Endothelial cell of umbilical vein (primary cell): ENCODE data around the gene ACBD6. TPM values are rescaled to one million over a fixed set of nuclear protein-coding genes. Genes with fewer than 3 reads are reported as not detected.

Experiments used
- BruUV-seq: library from RNA; stranded (reverse); fragments of 400-500 nt; replicated peaks from 2 replicates; lab custom pipeline; 2021; lab: Mats Ljungman, UMichigan
- CTCF ChIA-PET: fragments of 300-600, 350-600 bp; sonication (Branson Sonifier 250); formaldehyde crosslinking; loops from one replicate; lab custom pipeline; 2021; ENCODE audit warnings: antibody characterized with exemption, inconsistent platforms; lab: Charles Lee
- POLR2A ChIA-PET: fragments of 300-600, 350-600 bp; sonication (Branson Sonifier 250); formaldehyde crosslinking; loops from one replicate; lab custom pipeline; 2021; ENCODE audit warnings: antibody characterized with exemption, inconsistent platforms; lab: Charles Lee
- DNase-seq: peaks from one replicate; pipeline ENCODE4 v3.0.0-alpha.2; 2011; ENCODE audit warnings: low read depth, low spot score
- FAIRE-seq: peaks from 2 replicates; lab custom pipeline; 2011; peaks lifted over from hg19 to GRCh38; lab: Jason Lieb, UNC
- H2AFZ ChIP-seq: 2 replicates; pipeline ENCODE4 v1.6.0; 2012; ENCODE audit warnings: low read depth, low read length, control low read depth, inconsistent platforms
- H3K27ac ChIP-seq: 2 replicates; pipeline ENCODE4 v1.5.1; 2011; ENCODE audit warnings: low read depth, mild to moderate bottlenecking, control low read depth, low read length, moderate library complexity; ENCODE audit not compliant: insufficient read depth
- H3K27me3 ChIP-seq, 2 experiments: 2 replicates each; pipeline versions ENCODE4 v1.6.0 to v1.6.1; 2011; ENCODE audit warnings: low read length in 2 of 2, mixed read lengths in 1 of 2; ENCODE audit not compliant: control insufficient read depth in 2 of 2, insufficient read depth in 2 of 2
- H3K36me3 ChIP-seq, 2 experiments: 2 replicates in 1 of 2; 3 replicates in 1 of 2; pipeline ENCODE4 v1.5.1; 2011; ENCODE audit warnings: low read length in 2 of 2, mild to moderate bottlenecking in 1 of 2, moderate library complexity in 1 of 2; ENCODE audit not compliant: control insufficient read depth in 2 of 2, insufficient read depth in 2 of 2; ENCODE audit errors: extremely low read depth in 1 of 2
- H3K4me1 ChIP-seq: 3 replicates; pipeline ENCODE4 v1.5.1; 2011; ENCODE audit warnings: mild to moderate bottlenecking, low read length; ENCODE audit not compliant: control insufficient read depth, insufficient read depth; ENCODE audit errors: extremely low read depth
- H3K4me2 ChIP-seq: 2 replicates; pipeline ENCODE4 v1.6.1; 2011; ENCODE audit warnings: low read length, control low read depth, mixed read lengths; ENCODE audit not compliant: insufficient read depth
- H3K4me3 ChIP-seq, 3 experiments: fragments of 200-600 bp in 1 of 3; sonication (generic), shearing (Covaris generic) in 1 of 3; replicated peaks in 1 of 3; 2 replicates each; pipeline ENCODE4 v1.5.1; 2011 to 2016; ENCODE audit warnings: control low read depth in 3 of 3, low read length in 3 of 3, mild to moderate bottlenecking in 2 of 3, inconsistent platforms in 1 of 3, low read depth in 1 of 3, moderate library complexity in 1 of 3; ENCODE audit not compliant: insufficient read depth in 1 of 3
- H3K79me2 ChIP-seq: 2 replicates; pipeline ENCODE4 v1.6.0; 2012; ENCODE audit warnings: low read length, inconsistent platforms; ENCODE audit not compliant: control insufficient read depth, insufficient read depth
- H3K9ac ChIP-seq: replicated peaks from 2 replicates; pipeline ENCODE3; 2011; ENCODE audit warnings: low read length, control low read depth; ENCODE audit not compliant: insufficient read depth; ENCODE audit errors: extremely low read depth
- H3K9me1 ChIP-seq: replicated peaks from 3 replicates; pipeline ENCODE4 v1.6.0; 2011; ENCODE audit warnings: mild to moderate bottlenecking, low read length; ENCODE audit not compliant: control insufficient read depth, insufficient read depth; ENCODE audit errors: extremely low read depth
- H3K9me3 ChIP-seq: replicated peaks from 2 replicates; pipeline ENCODE4 v1.5.1; 2012; ENCODE audit warnings: low read length, inconsistent platforms; ENCODE audit not compliant: control insufficient read depth, insufficient read depth
- H4K20me1 ChIP-seq: replicated peaks from 2 replicates; pipeline ENCODE3; 2011; ENCODE audit warnings: mild to moderate bottlenecking, low read length; ENCODE audit not compliant: control insufficient read depth, insufficient read depth; ENCODE audit errors: extremely low read depth
- EZH2 ChIP-seq: IDR thresholded peaks from 2 replicates; pipeline ENCODE4 v1.6.1; 2012; ENCODE audit warnings: borderline replicate concordance, low read depth, mild to moderate bottlenecking, moderate library complexity, low read length, inconsistent platforms; ENCODE audit not compliant: severe bottlenecking
- FOS ChIP-seq: IDR thresholded peaks from 2 replicates; pipeline ENCODE4 v1.6.1; 2011; ENCODE audit warnings: mild to moderate bottlenecking, low read length, moderate library complexity, borderline replicate concordance; ENCODE audit not compliant: insufficient read depth
- GATA2 ChIP-seq: IDR thresholded peaks from 2 replicates; pipeline ENCODE4 v1.7.0; 2011; ENCODE audit warnings: low read depth, mild to moderate bottlenecking, moderate library complexity, mixed read lengths, low read length; ENCODE audit not compliant: insufficient read length, insufficient read depth
- JUN ChIP-seq: IDR thresholded peaks from 2 replicates; pipeline ENCODE4 v1.6.1; 2011; ENCODE audit warnings: borderline replicate concordance, low read depth; ENCODE audit not compliant: insufficient read length, insufficient read depth
- MYC ChIP-seq: IDR thresholded peaks from one replicate; pipeline ENCODE4 v1.6.1; 2011; ENCODE audit warnings: mild to moderate bottlenecking, low read depth, low read length
- POLR2A ChIP-seq: IDR thresholded peaks from 2 replicates; pipeline ENCODE4 v1.6.1; 2012; ENCODE audit warnings: low read depth, mild to moderate bottlenecking, control low read depth, low read length
- POLR2AphosphoS5 ChIP-seq: IDR thresholded peaks from 2 replicates; pipeline ENCODE4 v1.6.1; 2012; ENCODE audit warnings: low read depth, mild to moderate bottlenecking, control low read depth, low read length, moderate library complexity; ENCODE audit not compliant: insufficient read depth
- dilution Hi-C: fragments of 300-500 bp; cut with MboI; formaldehyde crosslinking; loops from one replicate; pipeline ENCODE4 v1.15.0; 2019; ENCODE audit warnings: low sequenced_read_pairs; ENCODE audit not compliant: extremely low pct_ligation_motif_present
- intact Hi-C: fragments of 100-400 bp; cut with micrococcal nuclease; formaldehyde crosslinking; loops from one replicate; pipeline ENCODE4 v1.10.0; 2022
- polyA plus RNA-seq, 4 experiments: library from polyadenylated mRNA; depleted of rRNA in 3 of 4; stranded (reverse) in 3 of 4; unstranded in 1 of 4; fragments of >200 nt; gene quantifications; 2 replicates each; pipeline versions ENCODE4 v1.2.1 to v1.2.3, GENCODE V29; 2011 to 2012; ENCODE audit warnings: missing spikeins in 1 of 4
- total RNA-seq: library from RNA; stranded (reverse); gene quantifications from 2 replicates; pipeline ENCODE4 v1.2.3, GENCODE V29; 2021
- TF ChIP-seq, protein P1 (sequence below), 2 donors: IDR thresholded peaks; 1 replicate in 1 of 2; 2 replicates in 1 of 2; pipeline ENCODE4 v1.5.1; 2011; ENCODE audit warnings: low read length in 2 of 2, mild to moderate bottlenecking in 2 of 2, moderate library complexity in 2 of 2, control low read depth in 1 of 2, inconsistent platforms in 1 of 2, low read depth in 1 of 2; ENCODE audit not compliant: insufficient read depth in 1 of 2; ENCODE audit errors: extremely low read depth in 1 of 2
- TF ChIP-seq, protein P2 (sequence below): IDR thresholded peaks from 2 replicates; pipeline ENCODE4 v1.6.1; 2011; ENCODE audit not compliant: insufficient read depth, insufficient read length

The ACBD6 gene
- total and polyA plus RNA-seq, 2 donors (not counting 3 experiments of a cell fraction or from before 2014, with no cell fraction given), result 55.6 to 56.4 TPM

DNA sequence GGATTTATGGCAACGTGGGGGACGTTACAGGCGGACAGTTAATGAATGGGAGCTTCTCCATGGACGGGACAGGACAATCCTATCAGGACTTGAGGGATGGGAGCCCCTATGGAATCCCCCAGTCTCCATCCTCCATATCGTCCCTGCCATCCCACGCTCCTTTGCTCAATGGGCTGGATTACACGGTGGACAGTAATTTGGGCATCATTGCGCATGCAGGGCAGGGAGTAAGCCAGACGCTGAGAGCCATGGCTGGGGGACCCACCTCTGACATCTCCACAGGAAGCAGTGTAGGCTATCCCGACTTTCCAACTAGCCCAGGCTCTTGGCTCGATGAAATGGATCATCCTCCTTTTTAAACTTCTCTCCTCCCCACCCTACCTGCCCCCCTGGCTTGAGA is 228.2 kb downstream of the ACBD6 start:
- no peak for TF ChIP-seq POLR2A
- no peak for TF ChIP-seq MYC
- no peak for TF ChIP-seq JUN
- TF ChIP-seq GATA2, result no peak
- TF ChIP-seq, protein P1, sequence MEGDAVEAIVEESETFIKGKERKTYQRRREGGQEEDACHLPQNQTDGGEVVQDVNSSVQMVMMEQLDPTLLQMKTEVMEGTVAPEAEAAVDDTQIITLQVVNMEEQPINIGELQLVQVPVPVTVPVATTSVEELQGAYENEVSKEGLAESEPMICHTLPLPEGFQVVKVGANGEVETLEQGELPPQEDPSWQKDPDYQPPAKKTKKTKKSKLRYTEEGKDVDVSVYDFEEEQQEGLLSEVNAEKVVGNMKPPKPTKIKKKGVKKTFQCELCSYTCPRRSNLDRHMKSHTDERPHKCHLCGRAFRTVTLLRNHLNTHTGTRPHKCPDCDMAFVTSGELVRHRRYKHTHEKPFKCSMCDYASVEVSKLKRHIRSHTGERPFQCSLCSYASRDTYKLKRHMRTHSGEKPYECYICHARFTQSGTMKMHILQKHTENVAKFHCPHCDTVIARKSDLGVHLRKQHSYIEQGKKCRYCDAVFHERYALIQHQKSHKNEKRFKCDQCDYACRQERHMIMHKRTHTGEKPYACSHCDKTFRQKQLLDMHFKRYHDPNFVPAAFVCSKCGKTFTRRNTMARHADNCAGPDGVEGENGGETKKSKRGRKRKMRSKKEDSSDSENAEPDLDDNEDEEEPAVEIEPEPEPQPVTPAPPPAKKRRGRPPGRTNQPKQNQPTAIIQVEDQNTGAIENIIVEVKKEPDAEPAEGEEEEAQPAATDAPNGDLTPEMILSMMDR (IDR thresholded peaks at IDR 0.05; ENCODE audit: extremely low read depth in 1 of 2, insufficient read depth in 1 of 2, low read depth in 1 of 2, low read length in 2 of 2), result no peak
- TF ChIP-seq FOS, result no peak
- no peak for TF ChIP-seq POLR2AphosphoS5
- TF ChIP-seq EZH2, result no peak
- TF ChIP-seq, protein P2, sequence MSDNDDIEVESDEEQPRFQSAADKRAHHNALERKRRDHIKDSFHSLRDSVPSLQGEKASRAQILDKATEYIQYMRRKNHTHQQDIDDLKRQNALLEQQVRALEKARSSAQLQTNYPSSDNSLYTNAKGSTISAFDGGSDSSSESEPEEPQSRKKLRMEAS, result no peak
- H3K79me2 ChIP-seq, result no peaks in the 10 kb centered on the region
- no peak overlapping the region for H2AFZ ChIP-seq
- peaks cover 0 to 2% of the 10 kb centered on the region in 2 experiments for H3K36me3 ChIP-seq
- no peaks in the 10 kb centered on the region for H3K9me3 ChIP-seq
- H3K27me3 ChIP-seq, result no peaks in the 10 kb centered on the region
- CTCF ChIA-PET, result interaction anchor here (1.3 to 1.6 kb wide), 3 partner anchors 13 to 199 kb away, joined by 3 to 7 read pairs (median 4); no protein-coding TSS in a partner anchor
- POLR2A ChIA-PET, result no interaction called here
- no peak overlapping the region for H3K4me2 ChIP-seq
- DNase-seq (no peak), FAIRE-seq (no peak)
- dilution Hi-C loops (no loop called here), intact Hi-C loops (no loop called here)
- no peak overlapping the region for H3K9ac ChIP-seq
- H3K4me3 ChIP-seq, result no peak overlapping the region
- H4K20me1 ChIP-seq, result no peaks in the 10 kb centered on the region
- no peak overlapping the region for H3K27ac ChIP-seq
- peaks cover 10% of the 10 kb centered on the region for H3K4me1 ChIP-seq
- BruUV-seq, result no TSS peak
- H3K9me1 ChIP-seq, result no peaks in the 10 kb centered on the region
